K562 (cell line): ENCODE measurements around the gene CNTF. TPM values are rescaled to one million over a fixed set of nuclear protein-coding genes. Genes with fewer than 3 reads are reported as not detected.

Experiments
- ATAC-seq: fragments of 200-7000 bp; cut with Tn5 transposase; 3 replicates; pipeline ENCODE4 v1.9.1; 2020; ENCODE audit warnings: moderate library complexity
- BruUV-seq: library from RNA; stranded (reverse); fragments of 400-500 nt; replicated peaks from 2 replicates; lab custom pipeline; 2021; lab: Mats Ljungman, UMichigan
- CTCF ChIA-PET: fragments of 300-600 bp; formaldehyde crosslinking; extraction: SDS; loops from one replicate; lab custom pipeline; 2021; ENCODE audit warnings: low intra/inter-chr PET ratio; lab: Yijun Ruan, JAX
- POLR2A ChIA-PET: fragments of 300-600, 350-650 bp; sonication (Branson Sonifier 250); formaldehyde crosslinking; extraction: SDS; loops from one replicate; lab custom pipeline; 2021; ENCODE audit warnings: antibody characterized with exemption, inconsistent platforms; lab: Yijun Ruan, JAX
- DNase-seq, 4 experiments: peaks; one replicate each; pipeline versions ENCODE4 v3.0.0 to v3.0.0-alpha.2; 2011 to 2018; ENCODE audit warnings: low spot score in 3 of 4, mixed read lengths in 3 of 4; ENCODE audit errors: extremely low read depth in 1 of 4
- FAIRE-seq: peaks from 2 replicates; lab custom pipeline; 2011; peaks lifted over from hg19 to GRCh38; lab: Jason Lieb, UNC
- H2AFZ ChIP-seq: 2 replicates; pipeline ENCODE4 v1.6.0; 2011; ENCODE audit warnings: low read depth, low read length, control low read depth, inconsistent platforms
- H3K27ac ChIP-seq: fragments of 200-600 bp; 3 replicates; pipeline ENCODE4 v1.8.0; 2011; ENCODE audit warnings: low read depth, mild to moderate bottlenecking, control low read depth, inconsistent platforms, low read length, moderate library complexity, mixed read lengths; ENCODE audit errors: extremely low read depth
- H3K27me3 ChIP-seq, 2 experiments: fragments of 300-600 bp in 1 of 2; 2 replicates in 1 of 2; 3 replicates in 1 of 2; pipeline versions ENCODE4 v1.6.0 to v1.8.0; 2011; ENCODE audit warnings: inconsistent platforms in 2 of 2, low read length in 2 of 2, mild to moderate bottlenecking in 1 of 2, mixed read lengths in 1 of 2, moderate library complexity in 1 of 2; ENCODE audit not compliant: control insufficient read depth in 2 of 2, insufficient read depth in 2 of 2
- H3K36me3 ChIP-seq: fragments of 300-600 bp; 3 replicates; pipeline ENCODE4 v1.8.0; 2011; ENCODE audit warnings: mild to moderate bottlenecking, low read length, inconsistent platforms; ENCODE audit not compliant: control insufficient read depth, insufficient read depth
- H3K4me1 ChIP-seq, 2 experiments: fragments of 200-600 bp in 1 of 2; replicated peaks in 1 of 2; 2 replicates in 1 of 2; 3 replicates in 1 of 2; pipeline versions ENCODE4 v1.5.1 to v1.8.0; 2011; ENCODE audit warnings: inconsistent platforms in 2 of 2, low read length in 2 of 2, mild to moderate bottlenecking in 1 of 2, mixed read lengths in 1 of 2, moderate library complexity in 1 of 2; ENCODE audit not compliant: control insufficient read depth in 2 of 2, insufficient read depth in 2 of 2
- H3K4me2 ChIP-seq: 2 replicates; pipeline ENCODE4 v1.6.1; 2011; ENCODE audit warnings: low read length, control low read depth, inconsistent platforms, mixed read lengths; ENCODE audit not compliant: insufficient read depth
- H3K4me3 ChIP-seq: fragments of 200-600 bp; sonication (generic), shearing (Covaris generic); 2 replicates; pipeline ENCODE4 v1.5.1; 2016; ENCODE audit warnings: control low read depth, inconsistent platforms
- H3K79me2 ChIP-seq: fragments of 200-600 bp; 3 replicates; pipeline ENCODE4 v1.8.0; 2011; ENCODE audit warnings: low read length, inconsistent platforms; ENCODE audit not compliant: control insufficient read depth, insufficient read depth
- H3K9ac ChIP-seq, 2 experiments: 2 replicates each; pipeline versions ENCODE4 v1.6.0 to v1.6.1; 2011; ENCODE audit warnings: low read depth in 2 of 2, low read length in 2 of 2, control low read depth in 1 of 2, inconsistent platforms in 1 of 2, mild to moderate bottlenecking in 1 of 2, mixed read lengths in 1 of 2; ENCODE audit not compliant: insufficient read depth in 1 of 2
- H3K9me1 ChIP-seq: one replicate; pipeline ENCODE4 v1.6.0; 2011; ENCODE audit warnings: inconsistent platforms, mild to moderate bottlenecking, low read length, moderate library complexity; ENCODE audit not compliant: control insufficient read depth, insufficient read depth
- H3K9me3 ChIP-seq: replicated peaks from 2 replicates; pipeline ENCODE4 v1.5.1; 2011; ENCODE audit warnings: low read depth, low read length, inconsistent platforms; ENCODE audit not compliant: control insufficient read depth, insufficient read depth
- H4K20me1 ChIP-seq: replicated peaks from 2 replicates; pipeline ENCODE4 v1.6.1; 2011; ENCODE audit warnings: low read length, inconsistent platforms, mixed read lengths; ENCODE audit not compliant: control insufficient read depth, insufficient read depth
- CREB5 ChIP-seq: fragments of 250-450 bp; sonication (Bioruptor Pico); IDR thresholded peaks from 2 replicates; pipeline ENCODE4 v1.5.0; 2020; ENCODE audit warnings: mild to moderate bottlenecking
- LEF1 ChIP-seq: fragments of 450-650 bp; IDR thresholded peaks from 2 replicates; pipeline ENCODE4 v1.6.1; 2016; ENCODE audit warnings: mild to moderate bottlenecking
- ZBTB8A ChIP-seq: fragments of 450-650 bp; IDR thresholded peaks from 2 replicates; pipeline ENCODE4 v1.6.1; 2018; ENCODE audit warnings: mild to moderate bottlenecking, moderate library complexity; ENCODE audit not compliant: partially characterized antibody
- ZNF217 ChIP-seq: sonication (generic); formaldehyde crosslinking; IDR thresholded peaks from 2 replicates; pipeline ENCODE4 v1.8.0; 2022; ENCODE audit warnings: mild to moderate bottlenecking, missing genetic modification reagents
- ZNF431 ChIP-seq: sonication (generic); formaldehyde crosslinking; IDR thresholded peaks from 2 replicates; pipeline ENCODE4 v1.8.0; 2022; ENCODE audit warnings: mild to moderate bottlenecking, missing genetic modification reagents
- WGBS: fragments of 100-300 bp; shearing (Covaris generic); methylation state at CpG from one replicate; pipeline ENCODE4 v1.1.6; 2016; ENCODE audit warnings: low coverage, mixed read lengths; ENCODE audit not compliant: insufficient coverage; ENCODE audit errors: missing lambda C conversion rate; 5-methylcytosine and 5-hydroxymethylcytosine counted together
- in situ Hi-C: fragments of 300-500 bp; cut with MboI; formaldehyde crosslinking; loops from 4 replicates; pipeline ENCODE4 v1.15.0; 2018; ENCODE audit warnings: inconsistent platforms, mixed read lengths
- intact Hi-C: fragments of 100-400 bp; cut with micrococcal nuclease; formaldehyde crosslinking; loops from 2 replicates; pipeline ENCODE4 v1.14.2; 2022
- polyA plus RNA-seq, 8 experiments: library from polyadenylated mRNA; depleted of rRNA in 4 of 8; stranded (reverse) in 5 of 8; unstranded in 3 of 8; fragments of >200 nt; fragmentation: Nextera tagmentation in 2 of 8; fragmentation: Illumina TruSeq in 1 of 8; extraction: Ambion mirVana in 2 of 8; extraction: Trizol in 1 of 8; gene quantifications; 2 replicates each; pipeline versions ENCODE4 v1.2.1 to v1.2.3, GENCODE V29; 2011 to 2014; ENCODE audit warnings: inconsistent platforms in 1 of 8, missing spikeins in 1 of 8
- total RNA-seq, 7 experiments: library from RNA; depleted of rRNA in 6 of 7; stranded (reverse); fragments of >200 nt in 6 of 7; fragmentation: Illumina TruSeq in 2 of 7; extraction: Trizol in 2 of 7; gene quantifications; 2 replicates each; pipeline versions ENCODE4 v1.2.1 to v1.2.3, GENCODE V29; 2011 to 2021; ENCODE audit warnings: low replicate concordance in 1 of 7
- TF ChIP-seq, protein P1 (sequence below): fragments of 250-450 bp; sonication (Bioruptor Pico); IDR thresholded peaks from 2 replicates; pipeline ENCODE4 v1.8.0; 2022; ENCODE audit warnings: inconsistent platforms
- TF ChIP-seq, protein P2 (sequence below): sonication (generic); formaldehyde crosslinking; IDR thresholded peaks from 2 replicates; pipeline ENCODE4 v1.4.0; 2020; ENCODE audit warnings: mild to moderate bottlenecking, missing genetic modification reagents

CNTF gene
- total and polyA plus RNA-seq, 9 of the 15 experiments (the other 6 are each of a cell fraction or from before 2014, with no cell fraction given): 0.17 to 5.0 (median 2.3) TPM

GRCh38 chr11:58671983-58672633 lies 49.6 kb downstream of the CNTF start (continued):
- TF ChIP-seq CREB5 (CRISPR knock-in tag) (no peak), ZNF431 (no peak)

DNA sequence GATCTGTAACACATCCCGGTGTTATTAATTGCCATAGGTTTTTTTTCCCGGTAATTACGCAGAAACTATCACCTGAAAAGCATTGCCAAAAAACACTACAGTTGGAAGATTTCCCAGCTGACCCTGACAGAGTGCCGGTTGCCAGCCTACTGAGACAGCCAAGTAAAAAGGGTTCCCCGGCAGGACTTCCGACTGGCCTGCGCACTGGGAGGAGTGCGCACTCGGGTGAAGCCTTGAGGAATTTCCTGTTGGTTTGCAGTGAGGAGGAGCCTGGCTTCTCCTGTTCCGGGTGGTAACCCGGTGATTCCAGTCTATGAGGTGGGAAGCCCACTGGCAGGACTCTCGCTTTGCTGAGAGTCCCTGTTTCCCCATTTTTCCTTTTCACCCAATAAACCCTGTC lies 52.1 kb downstream of the CNTF start:
- Histone ChIP-seq H3K4me1 (no peaks in the 10 kb centered on the region), H3K27me3 (0 out of 5 replicates have a peak, but pooled peaks cover 0 to 5% of the 10 kb centered on the region in 2 experiments), H3K9ac (no peak overlapping the region), H3K27ac (no peak overlapping the region), H3K36me3 (no peaks in the 10 kb centered on the region), H3K9me1 (no peaks in the 10 kb centered on the region), H3K4me3 (no peak overlapping the region), H3K4me2 (no peak overlapping the region), H3K79me2 (no peaks in the 10 kb centered on the region), H4K20me1 (no peaks in the 10 kb centered on the region), H2AFZ (no peak overlapping the region), H3K9me3 (no peaks in the 10 kb centered on the region)
- ATAC-seq (no peak), DNase-seq (no peak), FAIRE-seq (no peak)
- ChIA-PET POLR2A (no interaction called here), CTCF (no interaction called here)
- 46% methylated on average over 9 of the region's 12 CpGs for WGBS
- BruUV-seq: no TSS peak
- TF ChIP-seq ZBTB8A (no peak), ZNF217 (CRISPR knock-in tag) (no peak), LEF1 (no peak)
- TF ChIP-seq, protein P1, sequence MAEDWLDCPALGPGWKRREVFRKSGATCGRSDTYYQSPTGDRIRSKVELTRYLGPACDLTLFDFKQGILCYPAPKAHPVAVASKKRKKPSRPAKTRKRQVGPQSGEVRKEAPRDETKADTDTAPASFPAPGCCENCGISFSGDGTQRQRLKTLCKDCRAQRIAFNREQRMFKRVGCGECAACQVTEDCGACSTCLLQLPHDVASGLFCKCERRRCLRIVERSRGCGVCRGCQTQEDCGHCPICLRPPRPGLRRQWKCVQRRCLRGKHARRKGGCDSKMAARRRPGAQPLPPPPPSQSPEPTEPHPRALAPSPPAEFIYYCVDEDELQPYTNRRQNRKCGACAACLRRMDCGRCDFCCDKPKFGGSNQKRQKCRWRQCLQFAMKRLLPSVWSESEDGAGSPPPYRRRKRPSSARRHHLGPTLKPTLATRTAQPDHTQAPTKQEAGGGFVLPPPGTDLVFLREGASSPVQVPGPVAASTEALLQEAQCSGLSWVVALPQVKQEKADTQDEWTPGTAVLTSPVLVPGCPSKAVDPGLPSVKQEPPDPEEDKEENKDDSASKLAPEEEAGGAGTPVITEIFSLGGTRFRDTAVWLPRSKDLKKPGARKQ (CRISPR knock-in tag): no peak
- TF ChIP-seq, protein P2, sequence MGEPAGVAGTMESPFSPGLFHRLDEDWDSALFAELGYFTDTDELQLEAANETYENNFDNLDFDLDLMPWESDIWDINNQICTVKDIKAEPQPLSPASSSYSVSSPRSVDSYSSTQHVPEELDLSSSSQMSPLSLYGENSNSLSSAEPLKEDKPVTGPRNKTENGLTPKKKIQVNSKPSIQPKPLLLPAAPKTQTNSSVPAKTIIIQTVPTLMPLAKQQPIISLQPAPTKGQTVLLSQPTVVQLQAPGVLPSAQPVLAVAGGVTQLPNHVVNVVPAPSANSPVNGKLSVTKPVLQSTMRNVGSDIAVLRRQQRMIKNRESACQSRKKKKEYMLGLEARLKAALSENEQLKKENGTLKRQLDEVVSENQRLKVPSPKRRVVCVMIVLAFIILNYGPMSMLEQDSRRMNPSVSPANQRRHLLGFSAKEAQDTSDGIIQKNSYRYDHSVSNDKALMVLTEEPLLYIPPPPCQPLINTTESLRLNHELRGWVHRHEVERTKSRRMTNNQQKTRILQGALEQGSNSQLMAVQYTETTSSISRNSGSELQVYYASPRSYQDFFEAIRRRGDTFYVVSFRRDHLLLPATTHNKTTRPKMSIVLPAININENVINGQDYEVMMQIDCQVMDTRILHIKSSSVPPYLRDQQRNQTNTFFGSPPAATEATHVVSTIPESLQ: no peak
- in situ Hi-C loops (loop anchor here (10.0 kb wide), 1 partner anchor 110 kb away; no protein-coding TSS in a partner anchor), intact Hi-C loops (loop anchor here (1.0 to 2.0 kb wide), 3 partner anchors 20 to 114 kb away; no protein-coding TSS in a partner anchor)
